ENCODE data around the gene PLPPR1. TPM values are rescaled to one million over a fixed set of nuclear protein-coding genes. Genes with fewer than 3 reads are reported as not detected.

The PLPPR1 gene
- total RNA-seq, 1 experiment from 2014 or later, result not detected

- Histone ChIP-seq H3K9me3 (ENCODE audit: low read depth, low read length, poor library complexity, severe bottlenecking) (no peaks in the 10 kb centered on the region), H3K27me3 (replicated peaks; ENCODE audit: insufficient read depth, low read depth, low read length, poor library complexity) (no peaks in the 10 kb centered on the region), H3K4me1 (ENCODE audit: insufficient read depth, low read length, poor library complexity, severe bottlenecking) (no peaks in the 10 kb centered on the region), H3K36me3 (ENCODE audit: insufficient read depth, low read length, poor library complexity, severe bottlenecking) (no peaks in the 10 kb centered on the region), H3K27ac (ENCODE audit: low read depth, low read length, poor library complexity, severe bottlenecking) (no peak overlapping the region), H3K4me3 (ENCODE audit: low read depth, low read length, poor library complexity, severe bottlenecking) (no peak overlapping the region)
- TF ChIP-seq, protein P1, sequence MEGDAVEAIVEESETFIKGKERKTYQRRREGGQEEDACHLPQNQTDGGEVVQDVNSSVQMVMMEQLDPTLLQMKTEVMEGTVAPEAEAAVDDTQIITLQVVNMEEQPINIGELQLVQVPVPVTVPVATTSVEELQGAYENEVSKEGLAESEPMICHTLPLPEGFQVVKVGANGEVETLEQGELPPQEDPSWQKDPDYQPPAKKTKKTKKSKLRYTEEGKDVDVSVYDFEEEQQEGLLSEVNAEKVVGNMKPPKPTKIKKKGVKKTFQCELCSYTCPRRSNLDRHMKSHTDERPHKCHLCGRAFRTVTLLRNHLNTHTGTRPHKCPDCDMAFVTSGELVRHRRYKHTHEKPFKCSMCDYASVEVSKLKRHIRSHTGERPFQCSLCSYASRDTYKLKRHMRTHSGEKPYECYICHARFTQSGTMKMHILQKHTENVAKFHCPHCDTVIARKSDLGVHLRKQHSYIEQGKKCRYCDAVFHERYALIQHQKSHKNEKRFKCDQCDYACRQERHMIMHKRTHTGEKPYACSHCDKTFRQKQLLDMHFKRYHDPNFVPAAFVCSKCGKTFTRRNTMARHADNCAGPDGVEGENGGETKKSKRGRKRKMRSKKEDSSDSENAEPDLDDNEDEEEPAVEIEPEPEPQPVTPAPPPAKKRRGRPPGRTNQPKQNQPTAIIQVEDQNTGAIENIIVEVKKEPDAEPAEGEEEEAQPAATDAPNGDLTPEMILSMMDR (conservative IDR thresholded peaks at IDR 0.05; ENCODE audit: low read depth, low read length), result no peak
- no peak for TF ChIP-seq EZH2 (IDR thresholded peaks at IDR 0.05; ENCODE audit: borderline replicate concordance, low read depth, low read length, poor library complexity, severe bottlenecking)
- intact Hi-C loops (cut with micrococcal nuclease; ENCODE audit: unreplicated experiment), result no loop called here
- BruUV-seq (replicated peaks), result no TSS peak
- ChIA-PET CTCF (no interaction called here), POLR2A (ENCODE audit: low non-redundant PET) (no interaction called here)
- no peak for DNase-seq (ENCODE audit: low spot score)
Measured at GRCh38 chr9:101062686-101063085, 34.2 kb downstream of the PLPPR1 start.

GRCh38 chr9:101063192-101063591, 34.7 kb downstream of the PLPPR1 start:
- Histone ChIP-seq H3K27me3 (replicated peaks; ENCODE audit: insufficient read depth, low read depth, low read length, poor library complexity) (no peaks in the 10 kb centered on the region), H3K9me3 (ENCODE audit: low read depth, low read length, poor library complexity, severe bottlenecking) (no peaks in the 10 kb centered on the region), H3K4me1 (ENCODE audit: insufficient read depth, low read length, poor library complexity, severe bottlenecking) (no peaks in the 10 kb centered on the region), H3K36me3 (ENCODE audit: insufficient read depth, low read length, poor library complexity, severe bottlenecking) (no peaks in the 10 kb centered on the region), H3K4me3 (ENCODE audit: low read depth, low read length, poor library complexity, severe bottlenecking) (no peak overlapping the region), H3K27ac (ENCODE audit: low read depth, low read length, poor library complexity, severe bottlenecking) (no peak overlapping the region)
- POLR2A ChIA-PET (ENCODE audit: low non-redundant PET), result no interaction called here
- BruUV-seq (replicated peaks), result no TSS peak
- intact Hi-C loops (cut with micrococcal nuclease; ENCODE audit: unreplicated experiment), result no loop called here
- DNase-seq (ENCODE audit: low spot score), result no peak
- CTCF ChIA-PET, result no interaction called here
- TF ChIP-seq, protein P1 (conservative IDR thresholded peaks at IDR 0.05; ENCODE audit: low read depth, low read length), result no peak
- no peak for TF ChIP-seq EZH2 (IDR thresholded peaks at IDR 0.05; ENCODE audit: borderline replicate concordance, low read depth, low read length, poor library complexity, severe bottlenecking)

DNA sequence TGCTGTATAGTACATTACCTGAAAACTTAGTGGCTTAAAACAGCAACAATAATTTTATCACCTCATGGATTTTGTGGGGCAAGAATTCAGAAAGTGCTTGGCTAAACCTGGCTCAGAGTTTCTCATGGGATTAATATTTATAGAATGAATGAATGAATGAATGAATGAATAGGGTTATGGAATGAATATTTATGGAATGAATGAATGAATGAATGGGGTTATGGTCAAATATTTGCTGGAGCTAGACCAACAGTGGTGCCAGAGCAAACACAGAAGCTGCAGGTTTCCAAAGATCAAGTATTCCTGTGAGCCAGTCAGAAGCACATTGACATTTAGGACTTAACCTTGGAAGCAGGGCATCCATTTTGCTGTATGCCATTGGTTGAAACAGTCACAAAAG, 35.7 kb downstream of the PLPPR1 start:
- Histone ChIP-seq H3K36me3 (ENCODE audit: insufficient read depth, low read length, poor library complexity, severe bottlenecking) (no peaks in the 10 kb centered on the region), H3K4me3 (ENCODE audit: low read depth, low read length, poor library complexity, severe bottlenecking) (no peak overlapping the region), H3K4me1 (ENCODE audit: insufficient read depth, low read length, poor library complexity, severe bottlenecking) (no peaks in the 10 kb centered on the region), H3K27me3 (replicated peaks; ENCODE audit: insufficient read depth, low read depth, low read length, poor library complexity) (no peaks in the 10 kb centered on the region), H3K9me3 (ENCODE audit: low read depth, low read length, poor library complexity, severe bottlenecking) (no peaks in the 10 kb centered on the region), H3K27ac (ENCODE audit: low read depth, low read length, poor library complexity, severe bottlenecking) (no peak overlapping the region)
- no TSS peak for BruUV-seq (replicated peaks)
- no peak for DNase-seq (ENCODE audit: low spot score)
- POLR2A ChIA-PET (ENCODE audit: low non-redundant PET), result no interaction called here
- TF ChIP-seq, protein P1 (conservative IDR thresholded peaks at IDR 0.05; ENCODE audit: low read depth, low read length), result no peak
- no peak for TF ChIP-seq EZH2 (IDR thresholded peaks at IDR 0.05; ENCODE audit: borderline replicate concordance, low read depth, low read length, poor library complexity, severe bottlenecking)
- CTCF ChIA-PET, result no interaction called here
- intact Hi-C loops (cut with micrococcal nuclease; ENCODE audit: unreplicated experiment), result no loop called here
